ENCODE results near the gene PKP3. TPM values are rescaled to one million over a fixed set of nuclear protein-coding genes. Genes with fewer than 3 reads are reported as not detected.

The PKP3 gene
- total and polyA plus RNA-seq, 9 of the 15 experiments (the other 6 are each of a cell fraction or from before 2014, with no cell fraction given) = 0.11 to 110 (median 30.7) TPM

DNA sequence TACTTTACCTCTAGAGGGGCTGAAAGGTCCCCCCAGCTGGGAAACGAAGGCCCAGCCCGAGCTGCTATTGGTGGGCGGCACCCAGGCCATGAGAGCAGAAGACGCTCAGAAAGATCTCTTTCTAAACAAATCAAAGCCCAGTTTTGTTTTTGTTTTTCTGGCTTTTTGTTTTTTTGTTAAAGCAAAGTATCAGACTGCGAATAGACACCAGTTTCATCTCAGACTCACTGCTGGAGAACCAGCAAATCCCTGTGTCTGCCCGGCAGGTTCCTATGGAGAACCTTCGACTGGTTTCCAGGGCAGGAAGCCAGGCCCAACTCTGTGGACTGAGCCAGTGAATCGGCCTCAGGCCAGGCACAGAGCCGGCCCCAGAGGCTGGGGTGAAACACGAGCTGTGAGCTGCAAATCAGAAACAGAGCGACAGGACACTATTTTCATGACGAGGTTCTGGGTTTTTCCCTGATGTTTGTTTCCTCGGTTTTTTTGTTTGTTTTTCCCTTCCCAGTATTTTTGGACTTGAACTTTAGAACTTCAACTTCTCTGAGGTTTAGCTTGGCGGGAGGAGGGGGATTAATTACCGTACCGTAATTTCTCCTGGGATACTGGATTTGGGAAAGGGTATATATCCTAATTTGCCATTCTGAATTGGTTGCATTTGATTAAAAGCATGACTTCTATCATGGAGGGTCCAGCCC lies 40.7 kb upstream of the PKP3 start (continued):
- TF ChIP-seq PRMT5 (CRISPR knock-in tag; IDR thresholded peaks at IDR 0.05) = no peak
- TF ChIP-seq KDM4B (IDR thresholded peaks at IDR 0.05; ENCODE audit: borderline replicate concordance in 2 of 2, low read depth in 1 of 2) = no peak
- TF ChIP-seq ZNF197 (CRISPR knock-in tag; IDR thresholded peaks at IDR 0.05; ENCODE audit: low read depth) = no peak
- no peak for TF ChIP-seq CREB3 (tag; conservative IDR thresholded peaks at IDR 0.05; ENCODE audit: low read depth)
- TF ChIP-seq ZNF512 (tag; IDR thresholded peaks at IDR 0.05) = no peak
- TF ChIP-seq ZFX (CRISPR knock-in tag; IDR thresholded peaks at IDR 0.05) = peak; percentile 73
- no peak for TF ChIP-seq MAFG (tag; conservative IDR thresholded peaks at IDR 0.05)
- no peak for TF ChIP-seq MTA3 (IDR thresholded peaks at IDR 0.05; ENCODE audit: borderline replicate concordance)
- TF ChIP-seq, protein P1, sequence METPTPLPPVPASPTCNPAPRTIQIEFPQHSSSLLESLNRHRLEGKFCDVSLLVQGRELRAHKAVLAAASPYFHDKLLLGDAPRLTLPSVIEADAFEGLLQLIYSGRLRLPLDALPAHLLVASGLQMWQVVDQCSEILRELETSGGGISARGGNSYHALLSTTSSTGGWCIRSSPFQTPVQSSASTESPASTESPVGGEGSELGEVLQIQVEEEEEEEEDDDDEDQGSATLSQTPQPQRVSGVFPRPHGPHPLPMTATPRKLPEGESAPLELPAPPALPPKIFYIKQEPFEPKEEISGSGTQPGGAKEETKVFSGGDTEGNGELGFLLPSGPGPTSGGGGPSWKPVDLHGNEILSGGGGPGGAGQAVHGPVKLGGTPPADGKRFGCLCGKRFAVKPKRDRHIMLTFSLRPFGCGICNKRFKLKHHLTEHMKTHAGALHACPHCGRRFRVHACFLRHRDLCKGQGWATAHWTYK (CRISPR knock-in tag; IDR thresholded peaks at IDR 0.05) = no peak
- TF ChIP-seq, protein P2, sequence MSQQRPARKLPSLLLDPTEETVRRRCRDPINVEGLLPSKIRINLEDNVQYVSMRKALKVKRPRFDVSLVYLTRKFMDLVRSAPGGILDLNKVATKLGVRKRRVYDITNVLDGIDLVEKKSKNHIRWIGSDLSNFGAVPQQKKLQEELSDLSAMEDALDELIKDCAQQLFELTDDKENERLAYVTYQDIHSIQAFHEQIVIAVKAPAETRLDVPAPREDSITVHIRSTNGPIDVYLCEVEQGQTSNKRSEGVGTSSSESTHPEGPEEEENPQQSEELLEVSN (IDR thresholded peaks at IDR 0.05; ENCODE audit: borderline replicate concordance in 1 of 2, extremely low read depth in 1 of 2, insufficient read depth in 1 of 2, insufficient read length in 1 of 2, low read depth in 1 of 2, low read length in 1 of 2, poor library complexity in 1 of 2, severe bottlenecking in 1 of 2) = peak in 1 of 2 experiments; percentile 63
- no peak for TF ChIP-seq FOXM1 (IDR thresholded peaks at IDR 0.05; ENCODE audit: low read depth)
- no peak for TF ChIP-seq FOXM1 (CRISPR knock-in tag; IDR thresholded peaks at IDR 0.05; ENCODE audit: low read depth)
- peak; percentile 20; the same call in 1 of the 2 replicates for TF ChIP-seq NFRKB (IDR thresholded peaks at IDR 0.05; ENCODE audit: low read depth)
- TF ChIP-seq, protein P3, sequence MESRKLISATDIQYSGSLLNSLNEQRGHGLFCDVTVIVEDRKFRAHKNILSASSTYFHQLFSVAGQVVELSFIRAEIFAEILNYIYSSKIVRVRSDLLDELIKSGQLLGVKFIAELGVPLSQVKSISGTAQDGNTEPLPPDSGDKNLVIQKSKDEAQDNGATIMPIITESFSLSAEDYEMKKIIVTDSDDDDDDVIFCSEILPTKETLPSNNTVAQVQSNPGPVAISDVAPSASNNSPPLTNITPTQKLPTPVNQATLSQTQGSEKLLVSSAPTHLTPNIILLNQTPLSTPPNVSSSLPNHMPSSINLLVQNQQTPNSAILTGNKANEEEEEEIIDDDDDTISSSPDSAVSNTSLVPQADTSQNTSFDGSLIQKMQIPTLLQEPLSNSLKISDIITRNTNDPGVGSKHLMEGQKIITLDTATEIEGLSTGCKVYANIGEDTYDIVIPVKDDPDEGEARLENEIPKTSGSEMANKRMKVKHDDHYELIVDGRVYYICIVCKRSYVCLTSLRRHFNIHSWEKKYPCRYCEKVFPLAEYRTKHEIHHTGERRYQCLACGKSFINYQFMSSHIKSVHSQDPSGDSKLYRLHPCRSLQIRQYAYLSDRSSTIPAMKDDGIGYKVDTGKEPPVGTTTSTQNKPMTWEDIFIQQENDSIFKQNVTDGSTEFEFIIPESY (CRISPR knock-in tag; IDR thresholded peaks at IDR 0.05) = peak; percentile 32; the same call in 1 of the 2 replicates
- TF ChIP-seq NCOA6 (IDR thresholded peaks at IDR 0.05) = no peak
- TF ChIP-seq TEAD4 (IDR thresholded peaks at IDR 0.05; ENCODE audit: low read length) = no peak
- TF ChIP-seq TEAD4 (CRISPR knock-in tag; IDR thresholded peaks at IDR 0.05; ENCODE audit: borderline replicate concordance) = no peak
- no peak for TF ChIP-seq RUNX1 (IDR thresholded peaks at IDR 0.05; ENCODE audit: low read depth)

All from K562 (cell line).